Dedifferentiated amniotic fluid mesenchymal stem cell (primary cell): ENCODE measurements around the gene FAM50B.
A peak's percentile ranks its signal among the peaks of the same experiment; 100 is the strongest.

ENCODE experiments used
- DNase-seq: peaks from one replicate; pipeline ENCODE4 v3.0.0-alpha.2; 2016; ENCODE audit errors: extremely low spot score

Gene FAM50B

GRCh38 chr6:3872370-3872854 lies 23.2 kb downstream of the FAM50B start:
- DNase-seq = no peak

GRCh38 chr6:3873051-3873450 lies 23.9 kb downstream of the FAM50B start:
- no peak for DNase-seq

DNA sequence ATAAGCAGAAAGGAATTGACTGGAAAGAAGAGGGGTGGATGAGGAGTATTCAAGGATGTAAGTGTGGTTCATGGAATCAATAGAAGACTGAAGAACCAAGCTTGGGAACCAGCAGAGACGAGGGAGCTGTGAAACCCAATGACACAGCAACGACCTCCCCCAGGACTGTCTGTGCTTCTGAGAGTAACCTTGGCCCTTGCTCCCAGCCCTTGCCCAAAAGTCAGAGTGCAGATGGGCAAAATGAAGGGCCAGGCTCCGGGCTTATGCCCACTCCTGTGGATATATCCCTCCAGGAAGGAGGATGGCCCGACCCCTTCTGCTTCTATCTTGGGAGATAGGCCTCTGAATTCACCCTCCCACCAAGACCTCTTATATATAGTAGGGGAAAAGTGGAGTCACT lies 24.9 kb downstream of the FAM50B start:
- DNase-seq = no peak

DNA sequence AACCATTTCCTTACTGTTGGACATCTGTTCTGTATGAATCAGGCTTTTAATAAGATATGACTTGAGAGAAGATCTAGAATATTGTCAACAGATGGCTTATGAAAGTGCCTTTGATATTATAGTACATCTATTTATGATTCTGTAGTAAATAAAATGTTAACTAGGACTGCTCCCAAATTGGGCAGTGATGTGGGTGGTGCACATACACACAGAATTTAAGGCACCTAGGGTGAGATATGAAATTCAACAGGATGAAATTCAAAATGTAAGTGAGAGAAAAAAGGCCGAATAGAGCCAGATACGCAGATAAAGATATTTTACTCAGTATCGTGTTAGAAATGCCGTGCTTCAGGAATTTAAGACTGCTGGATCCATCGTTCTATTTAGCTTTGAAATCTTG lies 26.3 kb downstream of the FAM50B start:
- DNase-seq = no peak

GRCh38 chr6:3876101-3876500 lies 26.9 kb downstream of the FAM50B start:
- DNase-seq = no peak

DNA sequence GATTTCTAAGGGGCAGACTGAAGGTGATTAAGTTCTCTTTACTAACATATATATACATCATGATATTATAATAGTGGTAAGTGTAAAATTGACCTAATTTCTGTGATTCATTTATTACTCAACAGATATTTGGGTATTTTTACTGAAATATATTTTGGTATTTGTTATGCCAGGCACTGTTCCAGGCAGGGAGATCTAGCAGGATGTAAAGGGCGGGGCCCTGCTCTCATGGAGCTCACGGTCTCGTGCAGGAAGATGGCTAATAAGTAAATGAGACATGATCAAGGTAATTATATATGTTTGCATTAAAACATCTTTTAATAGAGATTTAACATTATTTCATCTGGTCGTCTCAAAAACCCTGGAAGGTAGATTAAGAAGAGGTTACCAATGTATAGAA lies 27.7 kb downstream of the FAM50B start:
- no peak for DNase-seq

DNA sequence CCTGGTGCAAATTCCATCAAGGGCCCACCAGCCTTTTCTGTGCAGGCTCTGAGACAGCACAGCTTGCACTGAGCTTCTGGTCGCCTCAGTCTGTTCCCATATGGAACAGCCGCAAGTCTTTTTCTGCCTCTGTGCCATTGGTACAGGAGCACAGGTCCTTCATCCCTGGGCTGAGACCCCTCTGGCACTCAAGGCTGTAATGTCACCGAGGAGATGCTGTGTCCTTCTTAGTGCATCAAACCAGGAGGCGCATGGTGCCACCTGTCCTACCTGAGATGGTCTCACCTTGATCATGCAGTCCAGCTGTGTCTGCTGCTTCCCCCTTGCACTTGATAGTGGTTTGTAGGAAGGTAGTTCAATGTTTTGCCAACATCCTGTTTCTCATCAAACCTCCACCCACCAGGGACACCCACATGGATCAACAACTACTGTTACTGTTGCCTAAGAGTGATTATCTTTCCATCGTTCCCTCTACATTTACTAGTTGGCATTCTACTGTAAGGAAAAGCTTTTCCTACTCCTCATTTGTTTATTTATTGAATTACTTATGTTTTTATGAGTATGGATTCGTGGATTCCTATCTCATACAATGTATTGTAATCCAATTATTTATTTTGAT lies 29.0 kb downstream of the FAM50B start:
- DNase-seq = no peak

- DNase-seq = no peak
These were observed 30.2 kb downstream of the FAM50B start for GRCh38 chr6:3879194-3879952.

DNA sequence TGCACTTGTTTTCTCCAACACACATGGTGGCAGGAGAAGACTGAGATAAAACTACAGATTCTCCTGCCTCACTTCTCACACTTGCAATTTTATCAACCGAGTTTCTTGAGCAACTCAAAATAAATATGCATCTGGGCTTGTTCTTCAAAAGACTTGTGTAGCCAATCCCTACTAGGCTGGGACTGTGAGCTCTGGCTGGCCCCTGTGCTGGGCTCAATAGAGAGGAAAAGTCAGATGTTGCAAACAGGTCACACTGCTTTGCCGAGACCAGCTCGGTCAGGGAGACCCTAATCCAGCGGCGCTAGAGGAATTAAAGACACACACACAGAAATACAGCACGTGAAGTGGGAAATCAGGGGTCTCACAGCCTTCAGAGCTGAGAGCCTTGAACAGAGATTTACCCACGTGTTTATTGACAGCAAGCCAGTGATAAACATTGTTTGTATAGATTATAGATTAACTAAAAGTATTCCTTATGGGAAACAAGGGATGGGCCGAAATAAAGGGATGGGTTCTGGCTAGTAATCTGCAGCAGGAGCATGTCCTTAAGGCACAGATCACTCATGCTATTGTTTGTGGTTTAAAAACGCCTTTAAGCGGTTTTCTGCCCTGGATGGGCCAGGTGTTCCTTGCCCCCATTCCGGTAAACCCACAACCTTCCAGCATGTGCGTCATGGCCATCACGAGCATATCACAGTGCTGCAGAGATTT lies 32.7 kb downstream of the FAM50B start:
- DNase-seq = no peak

GRCh38 chr6:3882431-3882830 lies 33.3 kb downstream of the FAM50B start:
- DNase-seq = no peak

GRCh38 chr6:3882866-3883265 lies 33.7 kb downstream of the FAM50B start:
- peak; percentile 91 for DNase-seq

- peak; percentile 53 for DNase-seq
These were observed 35.0 kb downstream of the FAM50B start for GRCh38 chr6:3884007-3884745.

GRCh38 chr6:3885262-3886036 lies 36.3 kb downstream of the FAM50B start:
- no peak for DNase-seq

DNA sequence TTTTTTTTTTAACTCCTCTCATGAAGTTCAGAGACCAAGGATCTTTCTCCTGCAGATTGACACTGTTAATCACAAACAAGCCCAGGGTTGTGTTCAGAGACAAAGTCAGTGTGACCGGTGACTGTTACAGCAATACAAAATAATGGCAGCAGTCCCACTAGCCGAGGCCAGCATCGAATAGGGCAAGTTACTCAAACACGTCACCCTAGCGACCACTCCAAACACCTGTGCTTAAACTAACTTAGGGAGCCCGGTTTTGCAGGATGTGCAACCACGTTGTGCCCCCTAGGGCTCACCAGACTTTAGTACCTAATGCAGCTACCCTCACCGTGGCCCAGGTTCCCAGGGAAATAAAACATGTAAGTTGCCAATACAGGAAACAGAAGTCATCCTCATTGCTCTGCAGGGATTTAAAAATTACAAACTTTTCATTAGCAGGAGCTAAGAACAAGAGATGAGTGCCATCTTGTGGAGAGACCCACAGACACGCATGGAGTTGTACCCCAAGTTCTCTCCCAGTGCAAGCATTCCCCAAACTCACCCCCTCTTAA lies 38.1 kb downstream of the FAM50B start:
- no peak for DNase-seq

GRCh38 chr6:3888153-3888957 lies 39.2 kb downstream of the FAM50B start:
- DNase-seq = no peak

- DNase-seq = no peak
These were observed 40.9 kb downstream of the FAM50B start for GRCh38 chr6:3890047-3890446.

GRCh38 chr6:3891883-3892282 lies 42.7 kb downstream of the FAM50B start:
- DNase-seq = no peak

GRCh38 chr6:3892603-3893002 lies 43.4 kb downstream of the FAM50B start:
- no peak for DNase-seq

GRCh38 chr6:3893487-3893886 lies 44.3 kb downstream of the FAM50B start:
- DNase-seq = no peak

DNA sequence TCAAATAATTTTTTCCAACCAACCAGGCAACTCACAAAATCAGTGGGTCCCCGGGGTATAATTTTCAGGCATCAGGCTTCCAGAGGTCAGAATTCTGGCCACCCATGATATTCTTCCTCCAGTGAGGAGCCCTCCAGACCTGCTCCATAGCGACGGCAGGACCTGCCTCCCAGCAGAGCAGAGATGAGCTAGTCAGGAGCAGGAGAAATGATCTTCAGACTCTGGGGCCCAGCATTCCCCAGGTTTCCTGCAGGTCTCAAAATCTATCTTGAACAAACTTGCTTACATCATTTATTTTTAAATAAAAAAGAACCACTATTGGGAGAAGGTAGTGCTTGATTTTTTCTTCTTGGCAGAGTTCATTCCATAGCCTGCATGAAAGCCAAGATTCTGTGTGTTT lies 44.7 kb downstream of the FAM50B start:
- DNase-seq = no peak
